NCI-H2029 (cell line): ENCODE results near the gene PARK7.

Experiments
- DNase-seq: peaks from one replicate; lab custom pipeline; 2025; lab: John Stamatoyannopoulos, UW

The PARK7 gene

DNA sequence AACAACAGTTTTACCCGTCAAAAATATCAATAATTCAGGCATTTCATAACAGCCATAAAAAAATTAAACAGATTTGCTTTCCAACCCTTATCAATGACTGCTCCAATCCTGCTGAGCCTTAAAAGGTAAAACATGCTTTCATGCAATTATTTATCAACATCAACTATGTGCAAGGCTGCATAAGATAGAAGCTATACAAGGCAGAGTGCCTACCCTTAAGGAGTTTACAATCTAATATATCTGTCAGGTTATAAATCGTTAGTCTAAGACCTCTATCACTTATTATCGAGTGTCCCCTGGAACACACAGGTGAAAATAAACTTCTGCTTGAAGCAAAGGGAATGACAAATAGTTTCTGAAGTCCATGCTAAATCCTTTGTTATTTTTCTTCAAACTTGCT, 62.8 kb downstream of the PARK7 start:
- DNase-seq: no peak

DNA sequence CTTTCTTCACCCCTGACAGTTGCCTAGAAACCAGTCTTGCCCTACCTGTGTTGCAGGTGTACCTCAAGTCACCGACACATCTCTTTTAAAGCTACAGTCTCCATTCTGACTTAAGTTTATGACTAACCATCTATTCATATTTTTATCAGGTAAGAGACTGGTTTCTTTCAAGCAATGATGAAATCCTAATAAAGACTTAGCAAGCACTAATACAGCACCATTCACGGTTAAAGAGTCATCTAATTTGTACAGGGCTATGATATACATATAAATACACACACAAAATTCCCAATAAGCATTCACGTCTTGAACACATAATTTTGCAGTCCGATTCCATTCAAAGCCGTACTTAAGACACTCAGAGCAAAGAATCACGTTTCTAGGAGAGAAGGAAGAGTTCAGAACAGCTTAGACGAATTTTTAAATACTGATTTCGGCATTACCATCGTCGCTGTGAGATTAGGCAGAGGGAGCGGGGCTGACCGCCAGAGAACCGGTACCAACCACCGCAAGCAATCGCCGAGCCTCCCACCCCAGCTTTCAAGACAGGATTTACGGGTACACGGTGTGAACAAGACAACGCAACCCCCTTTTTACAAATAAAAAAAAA, 63.7 kb downstream of the PARK7 start:
- no peak for DNase-seq

DNA sequence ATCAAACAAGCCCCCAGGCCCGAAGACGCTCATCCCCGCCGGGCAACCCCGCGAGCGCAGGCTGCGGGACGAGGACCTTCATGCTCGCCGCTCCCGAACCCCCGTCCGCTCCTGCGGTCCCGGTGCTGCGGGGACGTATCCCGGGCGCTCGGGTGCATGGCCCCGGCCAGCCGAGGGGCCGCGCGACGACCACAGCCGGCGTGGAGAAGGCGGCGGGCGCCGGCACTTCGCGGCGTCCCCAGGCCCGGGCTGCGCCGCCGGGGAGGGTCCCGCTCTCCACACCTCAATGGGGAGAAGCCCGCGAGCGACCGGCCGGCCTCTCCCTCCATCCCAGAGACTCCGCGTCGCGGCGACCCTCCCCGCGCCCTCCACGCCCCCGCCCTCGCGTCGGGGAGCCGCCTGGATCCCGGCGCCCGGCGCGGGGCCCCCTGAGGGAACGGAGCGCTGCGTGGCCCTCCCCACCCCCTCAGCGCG, 64.2 kb downstream of the PARK7 start:
- no peak for DNase-seq

DNA sequence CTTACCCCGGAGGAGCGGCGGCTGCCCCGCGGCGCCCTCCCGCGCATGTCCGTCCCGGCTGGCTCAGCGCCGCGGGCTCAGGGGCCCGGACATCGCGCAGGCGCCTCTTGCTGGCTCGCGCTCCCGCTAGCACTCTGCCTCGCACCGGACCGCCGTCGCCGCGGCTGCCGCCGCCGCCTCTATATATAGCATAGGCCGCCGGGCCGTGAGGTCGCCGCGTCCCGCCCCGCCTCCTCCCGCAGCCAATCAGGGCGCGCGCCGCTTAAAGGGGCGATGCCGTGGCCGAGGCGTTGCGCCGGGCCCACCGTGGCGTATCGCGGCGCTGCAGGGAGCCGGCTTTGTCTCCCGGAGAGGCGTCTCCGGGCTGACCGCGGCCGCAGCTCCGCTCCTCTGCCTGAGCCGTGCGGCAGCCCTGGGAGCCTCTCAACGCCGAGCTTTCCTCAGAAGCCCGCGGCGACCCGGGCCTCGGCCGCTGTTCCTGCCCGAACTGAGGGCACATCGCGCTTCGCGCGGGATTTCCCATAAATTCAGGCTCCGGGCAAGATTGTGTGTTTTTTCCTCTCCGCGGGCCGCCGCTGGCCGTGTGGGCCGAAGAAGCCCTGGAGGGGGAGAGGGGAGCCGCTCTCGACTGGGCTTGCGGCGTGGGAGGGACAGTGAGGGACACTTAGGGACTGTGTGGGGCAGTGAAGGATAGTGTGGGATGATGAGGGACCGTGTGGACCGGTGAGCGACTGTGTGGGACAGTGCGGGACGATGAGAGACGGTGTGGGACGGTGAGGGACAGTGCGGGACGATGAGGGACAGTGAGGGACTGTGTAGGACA, 64.9 kb downstream of the PARK7 start, which contains the start of gene ERRFI1:
TSS of gene ERRFI1 (minus strand) at position 157 of the 823 bp plus-strand sequence. CDS start 10,690 bp downstream, outside the sequence.
- peak; percentile 81 for DNase-seq

DNA sequence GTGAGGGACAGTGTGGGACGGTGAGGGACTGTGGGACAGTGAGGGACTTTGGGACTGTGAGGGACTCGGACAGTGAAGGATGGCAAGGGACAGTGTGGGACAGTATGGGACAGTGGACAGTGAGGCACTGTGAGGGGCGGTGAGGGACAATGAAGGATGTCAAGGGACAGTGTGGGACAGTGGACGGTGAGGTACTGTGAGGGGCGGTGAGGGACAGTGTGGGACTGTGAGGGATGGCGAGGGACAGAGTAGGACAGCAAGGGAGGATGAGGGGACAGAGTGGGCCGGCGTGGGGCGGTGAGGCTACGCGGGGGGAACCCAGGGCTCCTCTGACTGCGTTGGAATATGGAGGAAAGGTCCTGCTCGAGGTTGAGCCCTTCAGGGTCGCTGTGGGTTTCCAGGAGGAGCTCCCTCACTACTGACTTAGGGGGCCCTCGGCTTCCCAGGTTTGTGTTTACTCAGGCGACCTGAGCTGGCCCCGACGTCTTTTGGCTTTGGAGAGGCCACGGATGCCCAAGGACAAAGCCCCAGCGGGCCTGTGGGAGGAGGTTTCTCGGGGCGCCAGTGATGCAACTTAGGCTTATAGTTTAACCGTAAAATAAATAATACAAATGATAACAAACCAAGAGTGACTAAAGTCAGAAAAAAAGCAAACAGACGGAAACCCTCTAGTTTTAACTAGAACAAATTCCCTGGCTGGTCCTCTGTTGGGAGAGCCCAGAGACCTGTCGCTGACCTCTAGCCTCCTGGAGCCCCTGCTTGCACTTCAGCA, 65.7 kb downstream of the PARK7 start:
- no peak for DNase-seq

DNA sequence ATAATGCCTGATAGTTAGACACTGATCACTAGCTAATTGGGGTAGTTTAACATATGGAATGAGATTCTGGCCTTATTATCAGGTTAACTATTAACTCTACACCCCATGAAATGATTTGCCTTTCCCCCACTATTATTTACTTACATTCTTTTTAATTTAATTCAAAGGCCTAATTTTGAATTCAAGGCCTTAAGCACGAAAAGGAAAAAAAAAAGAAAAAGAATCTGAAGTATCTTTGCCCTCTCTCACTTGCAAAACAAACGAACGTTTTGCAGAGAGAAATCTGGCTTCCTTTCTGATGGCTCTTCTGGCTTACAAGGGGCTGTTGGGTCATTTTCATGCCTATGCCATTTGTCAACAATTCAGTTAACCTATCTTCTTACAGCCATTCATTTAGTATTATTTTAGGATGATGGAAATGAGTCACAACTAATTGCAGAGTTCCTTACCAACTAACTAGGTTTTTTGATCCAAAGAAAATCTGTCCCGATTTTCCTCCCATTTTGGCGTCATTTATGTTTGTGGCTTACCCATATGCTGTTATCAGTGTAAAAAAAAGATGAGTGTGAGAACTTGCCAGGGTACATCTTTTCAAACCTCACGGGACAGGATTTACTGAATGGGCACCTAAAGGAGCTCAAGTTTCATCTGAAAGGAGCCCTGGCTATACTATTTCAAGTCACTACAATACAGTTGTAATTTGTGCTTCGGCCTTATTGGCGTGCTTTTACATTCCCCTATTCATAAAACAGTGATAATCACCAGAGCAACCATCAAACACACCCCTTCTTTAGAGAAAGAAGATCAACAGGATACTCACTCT, 66.4 kb downstream of the PARK7 start:
- no peak for DNase-seq

DNA sequence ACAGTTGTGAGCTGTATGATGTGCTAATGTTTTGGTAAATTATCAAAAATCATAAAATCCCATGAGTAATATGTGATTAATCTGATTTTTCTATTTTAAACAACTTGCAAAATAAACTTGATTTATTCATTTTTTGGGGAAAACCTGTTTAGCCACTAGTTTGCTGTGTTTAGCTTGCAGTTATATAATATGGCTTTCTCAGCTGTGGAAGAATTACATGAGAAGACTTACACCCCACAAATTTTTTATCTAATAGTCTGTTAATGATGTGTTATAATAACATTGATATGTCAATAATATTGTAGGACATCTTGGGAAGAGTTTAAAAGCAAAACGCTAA, 67.0 kb downstream of the PARK7 start:
- DNase-seq: no peak

DNA sequence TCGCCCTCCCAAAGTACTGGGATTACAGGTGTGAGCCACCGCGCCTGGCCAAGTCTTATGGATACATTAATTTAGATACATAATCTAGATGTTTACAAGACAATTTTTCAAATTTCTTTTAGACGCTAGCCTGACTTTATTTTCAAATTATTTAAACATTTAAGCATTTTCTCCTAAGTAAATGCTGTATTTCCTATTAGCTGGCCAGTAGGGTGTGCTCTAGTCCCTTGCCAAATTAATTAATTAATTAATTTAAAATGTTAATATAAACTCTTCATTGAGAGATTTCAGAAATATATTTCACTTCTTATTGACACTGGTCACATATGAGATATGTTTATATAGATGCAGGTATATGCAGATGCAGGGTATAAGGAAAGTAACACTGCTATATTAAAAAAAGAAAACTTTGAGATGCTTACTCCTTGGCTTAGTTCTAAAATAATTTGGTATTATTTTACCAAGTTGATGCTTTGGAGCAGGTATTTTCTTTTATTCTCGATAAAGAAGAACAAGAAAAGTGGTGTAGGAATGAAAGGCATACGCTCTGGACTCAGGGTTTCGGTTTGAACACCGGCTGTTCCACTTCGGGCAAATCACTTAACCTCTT, 69.8 kb downstream of the PARK7 start:
- DNase-seq: peak; percentile 14

DNA sequence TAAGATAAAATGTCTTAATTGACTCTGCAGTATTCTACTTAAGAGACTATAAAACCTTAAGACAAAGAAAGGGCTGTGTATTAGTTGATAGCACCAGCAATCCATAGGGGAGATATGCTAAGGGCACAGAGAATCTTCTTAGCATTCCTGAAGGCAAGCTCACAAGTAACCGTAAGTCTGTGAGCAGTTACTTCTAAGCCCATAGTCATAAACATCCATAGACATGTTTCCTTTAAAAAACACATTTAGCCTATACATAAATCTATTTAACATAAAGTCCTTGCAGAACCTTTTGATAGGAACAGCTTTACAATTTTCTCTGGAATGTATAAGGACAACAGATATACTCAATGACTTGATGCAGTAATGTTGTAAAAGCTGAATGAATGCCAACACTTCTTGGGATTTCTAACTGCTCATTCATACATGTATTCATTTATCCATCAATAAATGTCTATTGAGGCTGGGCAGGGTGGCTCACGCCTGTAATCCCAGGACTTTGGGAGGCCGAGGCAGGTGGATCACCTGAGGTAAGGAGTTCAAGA, 70.9 kb downstream of the PARK7 start:
- no peak for DNase-seq

DNA sequence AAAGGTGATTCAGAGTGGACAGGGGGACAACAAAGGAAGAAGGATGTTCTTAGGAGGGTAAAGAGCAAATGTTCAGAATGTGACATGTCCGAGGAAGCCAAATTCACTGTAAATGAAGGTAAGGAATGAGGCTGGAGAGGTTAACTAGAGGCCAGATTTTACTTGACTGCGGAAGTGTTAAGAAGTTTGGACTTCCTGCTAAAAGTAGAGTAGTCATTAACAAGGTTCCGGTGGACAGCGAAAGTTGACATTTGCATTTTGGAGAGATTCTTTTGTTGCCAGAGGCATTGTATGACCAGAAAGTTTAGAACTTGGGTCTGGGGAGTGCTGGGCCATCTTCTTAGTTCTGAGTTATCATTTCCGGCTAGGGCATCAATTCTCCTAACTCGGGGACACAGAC, 71.8 kb downstream of the PARK7 start:
- no peak for DNase-seq
